Activated CD4-positive, alpha-beta T cell treated with anti-CD3 and anti-CD28 coated beads, Interleukin-2, Interleukin-6, amounts not matched to agents 100 ng/mL and 50 ng/mL, durations not matched to agents 16 hours and 8 hours (primary cell): ENCODE results near the gene CREG1.
"Not testable (repeated sequence)": the region's sequence is repeated elsewhere in the genome, so short reads cannot be mapped to it uniquely, and the experiment has no call there.

Experiments
- DNase-seq: peaks from one replicate; pipeline ENCODE4 v3.0.0-alpha.2; 2020

Gene CREG1

GRCh38 chr1:167553136-167554027, at the start of gene CREG1:
Gene CREG1, minus strand, starts transcription at chr1:167553762.
- DNase-seq: peak; percentile 94

GRCh38 chr1:167602840-167603239, 49.3 kb upstream of the CREG1 start:
- no peak for DNase-seq

GRCh38 chr1:167601442-167602383, 48.2 kb upstream of the CREG1 start:
- DNase-seq: peak; percentile 18

GRCh38 chr1:167599957-167600581, 46.5 kb upstream of the CREG1 start:
- DNase-seq: peak; percentile 64

GRCh38 chr1:167594822-167595221, 41.3 kb upstream of the CREG1 start:
- DNase-seq: no peak

- DNase-seq: no peak
Observed at GRCh38 chr1:167593860-167594259, 40.3 kb upstream of the CREG1 start.

- DNase-seq: no peak
Observed at GRCh38 chr1:167592475-167592874, 38.9 kb upstream of the CREG1 start.

GRCh38 chr1:167588361-167588760, 34.8 kb upstream of the CREG1 start:
- no peak for DNase-seq

GRCh38 chr1:167587872-167588271, 34.3 kb upstream of the CREG1 start:
- DNase-seq: no peak

- DNase-seq: no peak
Observed at GRCh38 chr1:167587342-167587741, 33.8 kb upstream of the CREG1 start.

GRCh38 chr1:167584581-167584980, 31.0 kb upstream of the CREG1 start:
- no peak for DNase-seq

GRCh38 chr1:167582722-167583121, 29.2 kb upstream of the CREG1 start:
- DNase-seq: no peak

GRCh38 chr1:167582064-167582463, 28.5 kb upstream of the CREG1 start:
- DNase-seq: no peak

GRCh38 chr1:167579986-167580385, 26.4 kb upstream of the CREG1 start:
- no peak for DNase-seq

- no peak for DNase-seq
Observed at GRCh38 chr1:167578939-167579521, 25.5 kb upstream of the CREG1 start.

GRCh38 chr1:167575649-167576048, 22.1 kb upstream of the CREG1 start:
- no peak for DNase-seq

- DNase-seq: no peak
Observed at GRCh38 chr1:167573035-167573434, 19.5 kb upstream of the CREG1 start.

GRCh38 chr1:167570712-167571111, 17.1 kb upstream of the CREG1 start:
- DNase-seq: not testable (repeated sequence)

GRCh38 chr1:167567663-167568062, 14.1 kb upstream of the CREG1 start:
- DNase-seq: no peak

- no peak for DNase-seq
Observed at GRCh38 chr1:167566766-167567165, 13.2 kb upstream of the CREG1 start.

GRCh38 chr1:167565922-167566321, 12.4 kb upstream of the CREG1 start:
- DNase-seq: no peak

GRCh38 chr1:167564612-167565270, 11.2 kb upstream of the CREG1 start:
- DNase-seq: no peak
